Caco-2 (cell line): ENCODE results near the gene NUP62CL. TPM values are rescaled to one million over a fixed set of nuclear protein-coding genes. Genes with fewer than 3 reads are reported as not detected.

Experiments used
- BruUV-seq: library from RNA; stranded (reverse); fragments of 400-500 nt; replicated peaks from 2 replicates; lab custom pipeline; 2021; lab: Mats Ljungman, UMichigan
- CTCF ChIA-PET: fragments of 300-600 bp; sonication (Branson Sonifier 250); formaldehyde crosslinking; loops from one replicate; lab custom pipeline; 2022; ENCODE audit warnings: antibody characterized with exemption; lab: Charles Lee
- POLR2A ChIA-PET: fragments of 300-600 bp; sonication (Branson Sonifier 250); formaldehyde crosslinking; loops from one replicate; lab custom pipeline; 2022; ENCODE audit warnings: antibody characterized with exemption; lab: Charles Lee
- DNase-seq, 2 experiments: peaks; one replicate each; pipeline versions ENCODE4 v3.0.0 to v3.0.0-alpha.2; 2020 to 2022
- H3K27me3 ChIP-seq: replicated peaks from 2 replicates; pipeline ENCODE4 v1.6.0; 2011; ENCODE audit warnings: low read length; ENCODE audit not compliant: control insufficient read depth, insufficient read depth
- H3K36me3 ChIP-seq: 2 replicates; pipeline ENCODE4 v1.5.1; 2011; ENCODE audit warnings: low read length; ENCODE audit not compliant: control insufficient read depth, insufficient read depth
- H3K4me1 ChIP-seq: fragments of 250-450 bp; sonication (Bioruptor Pico); 2 replicates; pipeline ENCODE4 v1.5.1; 2020; ENCODE audit warnings: mild to moderate bottlenecking
- H3K4me3 ChIP-seq: 2 replicates; pipeline ENCODE4 v1.5.1; 2011; ENCODE audit warnings: low read depth, mild to moderate bottlenecking, control low read depth, low read length
- H3K9me3 ChIP-seq: fragments of 250-450 bp; sonication (Bioruptor Pico); 2 replicates; pipeline ENCODE4 v1.5.1; 2020; ENCODE audit warnings: mild to moderate bottlenecking, moderate library complexity
- H3K27ac Mint-ChIP-seq: one replicate; pipeline ENCODE4 v1.8.0; 2022; ENCODE audit warnings: mixed read lengths; ENCODE audit not compliant: unreplicated experiment
- H3K27me3 Mint-ChIP-seq: one replicate; pipeline ENCODE4 v1.8.0; 2022; ENCODE audit warnings: mixed read lengths; ENCODE audit not compliant: insufficient read depth, unreplicated experiment
- H3K36me3 Mint-ChIP-seq: one replicate; pipeline ENCODE4 v1.8.0; 2022; ENCODE audit warnings: mild to moderate bottlenecking, mixed read lengths; ENCODE audit not compliant: insufficient read depth, unreplicated experiment
- H3K4me1 Mint-ChIP-seq: one replicate; pipeline ENCODE4 v1.8.0; 2022; ENCODE audit warnings: low read depth, mixed read lengths; ENCODE audit not compliant: unreplicated experiment
- H3K4me3 Mint-ChIP-seq: one replicate; pipeline ENCODE4 v1.8.0; 2022; ENCODE audit warnings: mild to moderate bottlenecking, moderate library complexity, mixed read lengths; ENCODE audit not compliant: unreplicated experiment
- H3K9me3 Mint-ChIP-seq: one replicate; pipeline ENCODE4 v1.8.0; 2022; ENCODE audit warnings: mixed read lengths; ENCODE audit not compliant: unreplicated experiment
- CTCF ChIP-seq, 2 experiments: fragments of 200-600 bp in 1 of 2; IDR thresholded peaks; 1 replicate in 1 of 2; 2 replicates in 1 of 2; pipeline versions ENCODE4 v1.5.1 to v1.8.0; 2011 to 2022; ENCODE audit warnings: antibody characterized with exemption in 1 of 2, control low read depth in 1 of 2, inconsistent platforms in 1 of 2, low read depth in 1 of 2, low read length in 1 of 2, mild to moderate bottlenecking in 1 of 2, moderate library complexity in 1 of 2; ENCODE audit not compliant: insufficient read depth in 1 of 2, severe bottlenecking in 1 of 2, unreplicated experiment in 1 of 2
- intact Hi-C: fragments of 100-400 bp; cut with micrococcal nuclease; formaldehyde crosslinking; loops from one replicate; pipeline ENCODE4 v1.10.0; 2022; ENCODE audit not compliant: unreplicated experiment
- total RNA-seq: library from RNA; stranded (reverse); gene quantifications from 2 replicates; pipeline ENCODE4 v1.2.3, GENCODE V29; 2022

Gene NUP62CL
- total RNA-seq, 1 experiment from 2014 or later: 1.00 TPM

- Mint-ChIP-seq H3K27ac (no peak overlapping the region), H3K36me3 (peaks cover 12% of the 10 kb centered on the region), H3K4me1 (peaks cover 11% of the 10 kb centered on the region), H3K4me3 (peak overlapping the region; percentile 99), H3K27me3 (no peaks in the 10 kb centered on the region), H3K9me3 (no peaks in the 10 kb centered on the region)
- Histone ChIP-seq H3K4me1 (no peaks in the 10 kb centered on the region), H3K4me3 (no peak overlapping the region; the same call in 1 of the 2 replicates), H3K27me3 (no peaks in the 10 kb centered on the region), H3K36me3 (no peaks in the 10 kb centered on the region), H3K9me3 (no peaks in the 10 kb centered on the region)
- ChIA-PET POLR2A (no interaction called here), CTCF (no interaction called here)
- no peak for DNase-seq
- intact Hi-C loops: loop anchor here (5.0 to 10.0 kb wide), 2 partner anchors 86 to 122 kb away; partner anchors contain the start of genes DNAAF6 and NUP62CL
- TF ChIP-seq CTCF (IDR thresholded peaks at IDR 0.05; ENCODE audit: insufficient read depth in 1 of 2, low read depth in 1 of 2, low read length in 1 of 2, severe bottlenecking in 1 of 2, unreplicated experiment in 1 of 2): no peak
- no TSS peak for BruUV-seq
These were observed 87.0 kb downstream of the NUP62CL start for GRCh38 chrX:107119283-107119682.

GRCh38 chrX:107118322-107119147 lies 87.7 kb downstream of the NUP62CL start, which contains the start of gene RBM41:
Gene RBM41, minus strand, starts transcription at chrX:107118822. Its CDS starts 49 bp downstream, at chrX:107118773.
- TSS peak; percentile 38 for BruUV-seq

More at GRCh38 chrX:107118322-107119147, 87.7 kb downstream of the NUP62CL start, which contains the start of gene RBM41:
- CTCF ChIA-PET: no interaction called here
- Mint-ChIP-seq H3K27ac (peak within 1 kb of the TSS; percentile 96), H3K4me1 (peaks cover 11% of the 10 kb centered on the region), H3K27me3 (no peaks in the 10 kb centered on the region), H3K36me3 (peaks cover 17% of the 10 kb centered on the region), H3K4me3 (peak within 1 kb of the TSS; percentile 99), H3K9me3 (no peaks in the 10 kb centered on the region)
- POLR2A ChIA-PET: no interaction called here
- Histone ChIP-seq H3K4me3 (peak within 1 kb of the TSS; percentile 64), H3K27me3 (no peaks in the 10 kb centered on the region), H3K4me1 (no peaks in the 10 kb centered on the region), H3K9me3 (no peaks in the 10 kb centered on the region), H3K36me3 (no peaks in the 10 kb centered on the region)
- DNase-seq: peak; percentile 76 to 80
- intact Hi-C loops: loop anchor here (5.0 to 10.0 kb wide), 2 partner anchors 86 to 121 kb away; partner anchors contain the start of genes DNAAF6 and NUP62CL
- no peak for TF ChIP-seq CTCF (IDR thresholded peaks at IDR 0.05; ENCODE audit: insufficient read depth in 1 of 2, low read depth in 1 of 2, low read length in 1 of 2, severe bottlenecking in 1 of 2, unreplicated experiment in 1 of 2)
